SHP77 (cell line): ENCODE measurements around the gene SLC22A7.
"Not testable (repeated sequence)": the region's sequence is repeated elsewhere in the genome, so short reads cannot be mapped to it uniquely, and the experiment has no call there.

ENCODE experiments used
- DNase-seq, 2 experiments: peaks; one replicate each; lab custom pipeline; 2025; lab: John Stamatoyannopoulos, UW

SLC22A7 gene

GRCh38 chr6:43302126-43302525, 4.1 kb downstream of the SLC22A7 start:
- DNase-seq, result no peak

GRCh38 chr6:43303006-43303405, 4.9 kb downstream of the SLC22A7 start:
- DNase-seq, result not testable (repeated sequence)

GRCh38 chr6:43303751-43304331, 5.8 kb downstream of the SLC22A7 start:
- no peak for DNase-seq

GRCh38 chr6:43304361-43304760, 6.3 kb downstream of the SLC22A7 start:
- no peak for DNase-seq

GRCh38 chr6:43304882-43305281, 6.8 kb downstream of the SLC22A7 start:
- no peak for DNase-seq

GRCh38 chr6:43306086-43306485, 8.0 kb downstream of the SLC22A7 start:
- DNase-seq, result no peak

- no peak for DNase-seq
Observed at GRCh38 chr6:43307451-43308100, 9.5 kb downstream of the SLC22A7 start.

GRCh38 chr6:43308101-43308989, 10.3 kb downstream of the SLC22A7 start, which contains the start of gene CRIP3:
Gene CRIP3, minus strand, starts transcription at chr6:43308826. Its CDS starts 34 bp downstream, at chr6:43308792.
- no peak for DNase-seq

- DNase-seq, result no peak
Observed at GRCh38 chr6:43308990-43309477, 11.0 kb downstream of the SLC22A7 start.

- no peak for DNase-seq
Observed at GRCh38 chr6:43310134-43310533, 12.1 kb downstream of the SLC22A7 start.

GRCh38 chr6:43310624-43311023, 12.6 kb downstream of the SLC22A7 start:
- DNase-seq, result no peak

GRCh38 chr6:43311666-43312065, 13.6 kb downstream of the SLC22A7 start:
- no peak for DNase-seq

GRCh38 chr6:43313813-43314212, 15.8 kb downstream of the SLC22A7 start:
- DNase-seq, result no peak

GRCh38 chr6:43318011-43318410, 20.0 kb downstream of the SLC22A7 start:
- no peak for DNase-seq

GRCh38 chr6:43325876-43326275, 27.8 kb downstream of the SLC22A7 start:
- DNase-seq, result no peak

GRCh38 chr6:43328528-43328927, 30.5 kb downstream of the SLC22A7 start:
- no peak for DNase-seq

GRCh38 chr6:43331470-43331869, 33.4 kb downstream of the SLC22A7 start:
- no peak for DNase-seq

GRCh38 chr6:43331891-43332290, 33.8 kb downstream of the SLC22A7 start:
- DNase-seq, result no peak

- peak in 1 of 2 experiments; percentile 35 for DNase-seq
Observed at GRCh38 chr6:43334466-43335095, 36.5 kb downstream of the SLC22A7 start.

- DNase-seq, result no peak
Observed at GRCh38 chr6:43335469-43335868, 37.4 kb downstream of the SLC22A7 start.

- DNase-seq, result no peak
Observed at GRCh38 chr6:43336382-43336781, 38.3 kb downstream of the SLC22A7 start.

- no peak for DNase-seq
Observed at GRCh38 chr6:43338243-43338642, 40.2 kb downstream of the SLC22A7 start.
